H1 (cell line): ENCODE data around the gene ASB13. TPM values are rescaled to one million over a fixed set of nuclear protein-coding genes. Genes with fewer than 3 reads are reported as not detected.

Source experiments
- ASH2L ChIP-seq: fragments of 200-600, 300-600 bp; sonication (generic); IDR thresholded peaks from one replicate; pipeline ENCODE4 v1.7.1; 2017; ENCODE audit warnings: low read length
- CEBPB ChIP-seq: IDR thresholded peaks from 2 replicates; pipeline ENCODE4 v1.6.1; 2012; ENCODE audit warnings: low read depth, low read length
- JUN ChIP-seq: IDR thresholded peaks from 2 replicates; pipeline ENCODE4 v1.6.1; 2011; ENCODE audit warnings: low read depth, mild to moderate bottlenecking, improper control_type of control experiment, low read length
- KDM5A ChIP-seq: fragments of 200-600 bp; IDR thresholded peaks from 2 replicates; pipeline ENCODE4 v1.7.1; 2012; ENCODE audit warnings: mild to moderate bottlenecking, low read length, inconsistent platforms, mixed read lengths
- NANOG ChIP-seq: IDR thresholded peaks from 2 replicates; pipeline ENCODE4 v1.6.1; 2011; ENCODE audit warnings: low read length, low read depth, mild to moderate bottlenecking, inconsistent platforms; ENCODE audit not compliant: insufficient read depth, poor library complexity, severe bottlenecking
- SIX5 ChIP-seq: IDR thresholded peaks from 2 replicates; pipeline ENCODE4 v1.6.1; 2011; ENCODE audit warnings: mild to moderate bottlenecking, low read depth, low read length
- polyA plus RNA-seq, 7 experiments: library from polyadenylated mRNA; depleted of rRNA in 3 of 7; stranded (reverse) in 5 of 7; unstranded in 2 of 7; fragments of >200 nt in 5 of 7; fragments of 200-250 nt in 2 of 7; gene quantifications; 1 replicate in 5 of 7; 2 replicates in 1 of 7; 4 replicates in 1 of 7; pipeline versions ENCODE4 v1.2.1 to v1.2.3, GENCODE V29; 2011 to 2013; ENCODE audit warnings: missing spikeins in 2 of 7, mixed read lengths in 2 of 7
- total RNA-seq: library from RNA; stranded (reverse); fragmentation: NEBNext Ultra II Directional; extraction: Animal tissue kit (Norgen Biotek cat#: 25700); gene quantifications from 2 replicates; pipeline ENCODE4 v1.2.1, GENCODE V29; 2021

ASB13 gene
- total and polyA plus RNA-seq, 2 of the 8 experiments (the other 6 are each of a cell fraction or from before 2014, with no cell fraction given), result 12.3 to 20.2 TPM

DNA sequence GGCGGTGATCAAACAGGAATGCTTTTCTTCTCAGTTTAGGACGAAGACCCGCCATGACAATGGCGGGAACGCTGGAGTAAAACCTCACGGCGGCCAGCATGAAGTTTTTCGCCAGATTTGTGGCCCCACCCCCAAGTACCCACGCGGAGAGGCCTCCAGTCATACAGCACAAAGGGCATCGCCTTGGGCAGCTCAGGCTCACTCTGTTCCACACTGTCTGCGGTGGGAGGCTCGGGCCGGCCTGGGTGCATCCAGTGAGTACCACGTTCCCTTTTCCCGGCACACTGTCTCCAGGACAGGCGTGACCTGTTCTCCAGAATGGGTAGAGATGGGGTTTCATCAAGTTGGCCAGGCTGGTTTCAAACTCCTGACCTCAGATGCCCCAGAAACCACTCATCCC is 27.3 kb downstream of the ASB13 start (continued):
- no peak for TF ChIP-seq JUN
- TF ChIP-seq ASH2L, result no peak
- TF ChIP-seq KDM5A, result no peak
- TF ChIP-seq SIX5, result no peak
- no peak for TF ChIP-seq NANOG
- no peak for TF ChIP-seq CEBPB
